Activated CD4-positive, alpha-beta T cell treated with anti-CD3 and anti-CD28 coated beads for 48 hours (primary cell): Measurements from ENCODE around the gene HS6ST2.
"Not testable (repeated sequence)": the region's sequence is repeated elsewhere in the genome, so short reads cannot be mapped to it uniquely, and the experiment has no call there.

Source experiments
- DNase-seq: peaks from one replicate; pipeline ENCODE4 v3.0.0-alpha.2; 2020

HS6ST2 gene

GRCh38 chrX:132958091-132958703 lies at the start of gene HS6ST2:
Gene HS6ST2, minus strand, starts transcription at chrX:132958629.
- DNase-seq = peak; percentile 17

DNA sequence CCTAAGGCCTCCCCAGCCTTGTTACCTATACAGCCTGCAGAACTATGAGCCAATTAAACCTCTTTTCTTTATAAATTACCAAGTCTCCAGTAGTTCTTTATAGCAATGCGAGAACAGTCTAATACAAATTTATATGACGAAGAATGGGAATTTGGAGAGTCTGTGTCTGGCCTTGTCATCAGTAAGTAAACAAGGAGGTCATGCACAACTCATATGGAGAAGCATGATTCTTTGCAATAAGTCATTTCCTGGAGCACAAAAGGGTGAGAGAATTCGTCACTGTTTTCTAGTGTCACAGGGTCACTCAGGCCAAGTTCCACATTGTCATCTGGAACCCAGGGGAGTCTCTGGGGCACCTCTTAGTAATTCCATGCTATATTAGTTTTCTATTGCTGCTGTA lies 49.0 kb upstream of the HS6ST2 start:
- no peak for DNase-seq

GRCh38 chrX:133005616-133006015 lies 47.2 kb upstream of the HS6ST2 start:
- DNase-seq = no peak

- no peak for DNase-seq
These were observed 46.6 kb upstream of the HS6ST2 start for GRCh38 chrX:133005042-133005441.

DNA sequence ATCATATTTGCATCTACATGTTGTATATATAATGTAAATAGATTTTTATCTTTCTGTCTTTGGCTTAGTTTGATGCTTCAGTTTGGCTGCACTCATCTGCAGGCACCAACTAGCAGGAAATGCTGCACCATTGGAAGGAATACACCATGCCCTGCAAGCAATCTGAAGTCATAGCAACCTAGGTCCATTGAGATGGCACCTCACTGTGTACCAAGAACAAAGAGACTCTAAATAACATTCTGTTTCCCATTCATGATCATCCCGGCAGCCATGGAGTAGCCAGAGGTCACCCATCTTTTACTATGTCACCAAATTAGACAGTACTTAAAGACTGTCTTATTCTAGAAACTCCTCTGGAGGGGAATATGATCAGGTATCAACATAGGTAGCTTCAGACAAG lies 40.8 kb upstream of the HS6ST2 start:
- DNase-seq = no peak

- DNase-seq = no peak
These were observed 32.4 kb upstream of the HS6ST2 start for GRCh38 chrX:132990835-132991234.

GRCh38 chrX:132986556-132986955 lies 28.1 kb upstream of the HS6ST2 start:
- DNase-seq = no peak

DNA sequence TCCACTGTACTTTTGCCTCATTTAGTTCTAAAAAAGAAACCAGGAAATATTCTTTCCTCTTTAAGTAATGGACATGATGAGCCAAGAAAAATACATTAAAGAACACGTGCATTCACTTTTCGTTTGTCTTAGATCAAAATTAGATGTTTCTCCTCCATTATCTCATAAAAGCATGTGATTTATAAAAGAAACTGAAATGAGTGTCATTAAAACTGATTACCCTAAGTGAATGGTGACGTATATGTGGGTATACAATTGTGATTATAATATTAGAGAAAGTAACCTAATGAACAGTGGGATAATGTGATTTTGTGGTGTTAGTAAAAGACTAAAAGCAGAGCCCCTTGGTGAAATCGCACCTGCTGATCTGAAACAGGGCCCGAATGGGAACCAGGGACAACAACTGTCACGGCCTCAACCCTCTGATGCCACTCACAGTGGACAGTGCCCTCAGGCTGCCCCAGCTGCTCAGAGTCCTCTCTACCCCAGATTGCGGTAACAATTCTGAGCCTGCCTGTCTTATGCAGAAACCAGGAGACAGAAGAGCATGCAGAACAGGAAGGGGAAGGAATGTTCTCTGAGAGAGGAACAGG lies 25.7 kb upstream of the HS6ST2 start:
- no peak for DNase-seq

- no peak for DNase-seq
These were observed 25.1 kb upstream of the HS6ST2 start for GRCh38 chrX:132983496-132983895.

GRCh38 chrX:132980035-132980434 lies 21.6 kb upstream of the HS6ST2 start:
- not testable (repeated sequence) for DNase-seq

GRCh38 chrX:132968296-132968949 lies 10.0 kb upstream of the HS6ST2 start:
- DNase-seq = no peak

- DNase-seq = no peak
These were observed 8.6 kb upstream of the HS6ST2 start for GRCh38 chrX:132967049-132967448.

- DNase-seq = no peak
These were observed 7.0 kb upstream of the HS6ST2 start for GRCh38 chrX:132965461-132965860.

DNA sequence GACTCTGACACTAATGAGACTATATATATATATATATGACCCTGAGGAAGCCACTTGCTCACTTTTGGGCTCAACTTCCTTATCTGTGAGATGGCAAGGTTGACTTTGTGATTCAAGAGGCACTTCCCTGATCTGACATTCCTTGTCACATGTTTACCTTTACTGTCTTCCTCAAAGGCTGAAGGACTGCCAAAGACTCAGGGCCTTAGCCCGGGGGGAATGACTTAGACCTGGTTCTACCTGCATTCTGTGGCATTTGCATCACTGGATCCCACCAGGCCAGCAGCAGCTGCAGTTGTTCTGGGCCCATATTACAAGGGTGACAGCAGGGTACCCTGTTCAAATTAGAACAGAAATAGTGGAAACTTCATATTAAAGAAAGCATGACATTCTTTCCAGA lies 3.1 kb upstream of the HS6ST2 start:
- no peak for DNase-seq

- DNase-seq = peak; percentile 8
These were observed 978 bp downstream of the HS6ST2 start for GRCh38 chrX:132957211-132958090.

DNA sequence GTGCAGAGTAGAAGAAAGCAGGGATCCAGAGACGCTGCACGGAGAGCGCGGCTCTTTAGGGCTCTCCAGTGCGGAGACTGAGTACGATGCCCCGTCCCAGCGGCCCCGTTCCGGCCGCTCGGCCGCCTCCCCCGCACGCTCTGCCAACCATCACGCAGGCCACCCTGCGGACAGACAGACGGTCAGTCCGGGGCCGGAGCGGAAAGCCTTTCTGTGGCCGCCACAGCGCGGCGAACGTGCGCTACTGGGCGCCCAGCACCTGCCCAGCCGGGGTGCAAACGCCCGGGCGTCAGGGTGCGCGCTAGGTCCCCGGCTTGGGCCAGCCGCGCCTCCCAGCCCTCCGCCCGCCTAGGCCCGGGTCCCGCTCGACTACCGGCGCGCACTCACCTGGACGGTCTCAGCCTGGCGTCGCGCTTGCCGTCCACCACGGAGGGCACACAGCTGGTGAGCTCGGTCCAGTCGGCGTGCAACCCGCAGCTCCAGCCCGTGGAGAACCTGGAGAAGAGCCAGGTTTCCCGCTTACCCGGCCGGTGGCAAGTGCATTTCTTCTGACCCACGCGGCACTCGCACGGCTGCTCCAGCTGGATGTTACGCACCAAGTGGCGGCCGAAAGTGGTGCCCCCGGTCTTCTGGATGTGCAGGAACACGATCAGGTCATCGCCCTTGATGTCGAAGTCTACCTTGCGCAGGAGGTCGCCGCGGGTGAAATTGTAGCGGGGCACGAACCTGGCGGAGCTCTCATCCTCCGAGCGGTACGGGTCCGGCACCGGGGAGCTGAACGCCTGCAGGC lies 1.8 kb downstream of the HS6ST2 start:
- DNase-seq = peak; percentile 8

GRCh38 chrX:132955690-132956089 lies 2.7 kb downstream of the HS6ST2 start:
- no peak for DNase-seq

GRCh38 chrX:132954323-132954722 lies 4.1 kb downstream of the HS6ST2 start:
- no peak for DNase-seq

- no peak for DNase-seq
These were observed 5.1 kb downstream of the HS6ST2 start for GRCh38 chrX:132953354-132953753.

DNA sequence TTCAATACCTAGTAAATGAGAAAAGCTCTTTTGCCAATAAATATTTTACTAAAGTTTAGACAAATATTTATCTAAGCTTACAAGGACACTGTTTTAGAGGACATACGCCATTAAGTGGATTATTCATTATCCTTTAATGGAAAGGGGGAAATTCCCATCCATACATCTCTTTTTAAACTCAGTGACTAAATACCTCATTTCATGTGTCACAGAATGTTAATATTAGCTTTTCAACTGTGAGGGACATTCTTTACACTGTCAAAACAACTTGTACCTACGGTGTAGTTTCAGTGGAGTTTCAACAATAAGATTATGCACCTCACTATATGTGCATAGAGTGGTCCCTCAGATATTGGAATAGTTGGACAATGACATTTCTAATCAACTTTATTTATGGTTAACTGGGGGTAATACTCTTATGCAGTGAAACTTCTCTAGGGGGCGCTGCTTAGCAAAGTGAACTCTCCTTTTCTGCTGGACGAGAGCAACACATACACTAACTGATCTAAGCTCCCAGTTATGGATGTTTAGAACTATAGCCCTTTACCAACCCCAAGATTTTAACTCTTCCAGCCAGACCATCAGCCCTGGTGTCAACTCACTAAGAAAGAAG lies 9.7 kb downstream of the HS6ST2 start:
- no peak for DNase-seq

GRCh38 chrX:132945055-132945599 lies 13.3 kb downstream of the HS6ST2 start:
- not testable (repeated sequence) for DNase-seq
